HUES48 (cell line): ENCODE data around the gene TES.

Source experiments
- H3K27ac ChIP-seq: one replicate; pipeline ENCODE4 v1.7.0; 2013; ENCODE audit warnings: low read depth, low read length, inconsistent platforms
- H3K27me3 ChIP-seq: 2 replicates; pipeline ENCODE4 v1.6.1; 2013; ENCODE audit warnings: mild to moderate bottlenecking, low read length; ENCODE audit not compliant: control insufficient read depth, insufficient read depth
- H3K36me3 ChIP-seq: 2 replicates; pipeline ENCODE4 v1.6.1; 2013; ENCODE audit warnings: low read length; ENCODE audit not compliant: control insufficient read depth, insufficient read depth
- H3K4me1 ChIP-seq: 2 replicates; pipeline ENCODE4 v1.6.1; 2013; ENCODE audit warnings: mild to moderate bottlenecking, low read length; ENCODE audit not compliant: control insufficient read depth, insufficient read depth
- H3K4me3 ChIP-seq: 2 replicates; pipeline ENCODE4 v1.5.1; 2013; ENCODE audit warnings: mild to moderate bottlenecking, low read depth, low read length
- H3K9ac ChIP-seq: 2 replicates; pipeline ENCODE4 v1.6.1; 2013; ENCODE audit warnings: mild to moderate bottlenecking, low read depth, low read length, moderate library complexity
- H3K9me3 ChIP-seq: 2 replicates; pipeline ENCODE4 v1.6.1; 2013; ENCODE audit warnings: low read length; ENCODE audit not compliant: control insufficient read depth, insufficient read depth

The TES gene

GRCh38 chr7:116232350-116232749, 22.0 kb downstream of the TES start:
- H3K4me3 ChIP-seq, result no peak overlapping the region
- H3K9me3 ChIP-seq, result no peaks in the 10 kb centered on the region
- no peak overlapping the region for H3K9ac ChIP-seq
- no peaks in the 10 kb centered on the region for H3K27me3 ChIP-seq
- H3K27ac ChIP-seq, result no peak overlapping the region
- no peaks in the 10 kb centered on the region for H3K36me3 ChIP-seq
- H3K4me1 ChIP-seq, result peaks cover 27% of the 10 kb centered on the region

- no peak overlapping the region for H3K9ac ChIP-seq
- no peak overlapping the region for H3K4me3 ChIP-seq
- no peaks in the 10 kb centered on the region for H3K27me3 ChIP-seq
- H3K36me3 ChIP-seq, result no peaks in the 10 kb centered on the region
- peaks cover 27% of the 10 kb centered on the region for H3K4me1 ChIP-seq
- no peaks in the 10 kb centered on the region for H3K9me3 ChIP-seq
- no peak overlapping the region for H3K27ac ChIP-seq
These were observed 22.6 kb downstream of the TES start for GRCh38 chr7:116232920-116233319.

DNA sequence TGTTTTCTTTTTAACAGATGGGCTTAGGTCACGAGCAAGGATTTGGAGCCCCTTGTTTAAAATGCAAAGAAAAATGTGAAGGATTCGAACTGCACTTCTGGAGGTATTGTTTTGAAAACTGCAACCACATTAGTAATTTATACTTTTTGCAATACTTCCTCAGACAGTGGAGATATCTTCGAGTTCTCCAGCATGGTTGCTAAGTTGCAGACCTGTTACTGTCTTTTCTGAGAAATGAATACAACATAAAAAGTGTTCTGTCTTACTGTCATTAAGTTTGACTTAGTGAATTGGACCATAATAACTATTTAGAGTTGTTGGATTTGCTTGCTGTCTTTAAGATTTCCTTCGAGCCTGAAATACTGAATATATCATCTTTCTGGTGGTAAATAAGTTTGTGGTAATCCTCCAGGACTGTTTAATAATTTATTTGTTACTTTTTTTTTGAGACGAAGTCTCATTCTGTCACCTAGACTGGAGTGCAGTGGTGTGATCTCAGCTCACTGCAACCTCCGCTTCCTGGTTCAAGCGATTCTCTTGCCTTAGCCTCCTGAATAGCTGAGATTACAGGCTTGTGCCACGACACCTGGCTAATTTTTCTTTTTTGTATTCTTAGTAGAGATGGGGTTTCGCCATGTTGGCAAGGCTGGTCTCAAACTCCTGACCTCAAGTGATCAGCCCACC, 24.3 kb downstream of the TES start:
- Histone ChIP-seq H3K27ac (no peak overlapping the region), H3K27me3 (no peaks in the 10 kb centered on the region), H3K4me3 (no peak overlapping the region), H3K9me3 (no peaks in the 10 kb centered on the region), H3K9ac (no peak overlapping the region), H3K4me1 (peaks cover 27% of the 10 kb centered on the region), H3K36me3 (no peaks in the 10 kb centered on the region)

GRCh38 chr7:116235380-116235779, 25.0 kb downstream of the TES start:
- Histone ChIP-seq H3K36me3 (no peaks in the 10 kb centered on the region), H3K9ac (no peak overlapping the region), H3K9me3 (no peaks in the 10 kb centered on the region), H3K4me3 (no peak overlapping the region), H3K4me1 (peaks cover 29% of the 10 kb centered on the region), H3K27me3 (no peaks in the 10 kb centered on the region), H3K27ac (no peak overlapping the region)

DNA sequence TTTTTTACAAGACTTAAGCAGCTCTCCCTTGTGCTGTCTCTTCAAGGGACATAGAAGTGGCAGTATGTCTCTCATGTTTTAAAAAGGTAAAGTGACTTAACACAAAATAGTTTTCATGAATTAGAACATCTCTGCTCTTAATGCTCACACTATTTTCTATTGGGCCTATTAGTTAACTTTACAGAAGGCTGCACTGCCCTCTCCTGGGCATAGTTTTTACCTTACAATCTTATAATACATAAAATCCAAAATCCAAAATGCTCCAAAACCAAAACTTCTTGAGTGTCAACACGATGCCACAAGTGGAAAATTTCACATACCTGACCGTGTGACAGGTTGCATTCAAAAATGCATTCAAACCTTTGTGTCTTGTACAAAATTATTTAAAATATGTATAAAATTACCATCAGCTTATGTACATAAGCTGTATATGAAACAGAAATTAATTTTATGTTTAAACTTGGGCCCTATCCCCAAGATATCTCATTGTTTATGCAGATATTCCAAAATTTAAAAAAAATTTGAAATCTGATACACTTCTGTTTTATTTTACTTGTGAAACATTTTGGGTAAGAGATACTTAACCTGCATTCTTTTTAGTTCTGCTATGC, 25.8 kb downstream of the TES start:
- H3K9me3 ChIP-seq, result no peaks in the 10 kb centered on the region
- no peak overlapping the region for H3K4me3 ChIP-seq
- H3K27ac ChIP-seq, result no peak overlapping the region
- no peaks in the 10 kb centered on the region for H3K27me3 ChIP-seq
- H3K36me3 ChIP-seq, result no peaks in the 10 kb centered on the region
- H3K9ac ChIP-seq, result no peak overlapping the region
- H3K4me1 ChIP-seq, result peaks cover 23% of the 10 kb centered on the region

DNA sequence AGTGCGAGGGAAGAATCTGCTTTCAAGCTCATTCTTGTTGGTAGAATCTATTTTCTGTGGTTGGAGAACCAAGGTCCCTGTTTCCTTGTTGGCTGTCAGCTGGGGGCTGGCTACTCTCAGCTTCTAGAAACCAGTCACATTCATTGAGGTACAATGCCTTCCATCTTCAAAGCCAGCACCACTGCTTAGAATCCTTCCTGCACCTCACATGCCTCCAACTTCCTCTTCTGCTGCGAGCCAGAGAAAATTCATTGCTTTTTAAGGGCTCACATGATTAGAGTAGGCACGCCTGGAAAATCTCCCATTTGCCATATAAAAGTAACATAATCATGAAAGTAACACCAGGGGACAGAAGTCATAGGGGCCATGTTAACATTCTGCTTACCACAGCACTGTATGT, 28.7 kb downstream of the TES start:
- Histone ChIP-seq H3K4me3 (no peak overlapping the region), H3K27ac (no peak overlapping the region), H3K27me3 (no peaks in the 10 kb centered on the region), H3K4me1 (peaks cover 7% of the 10 kb centered on the region; the same call in 1 of the 2 replicates), H3K9me3 (no peaks in the 10 kb centered on the region; the same call in 1 of the 2 replicates), H3K36me3 (no peaks in the 10 kb centered on the region), H3K9ac (no peak overlapping the region)

DNA sequence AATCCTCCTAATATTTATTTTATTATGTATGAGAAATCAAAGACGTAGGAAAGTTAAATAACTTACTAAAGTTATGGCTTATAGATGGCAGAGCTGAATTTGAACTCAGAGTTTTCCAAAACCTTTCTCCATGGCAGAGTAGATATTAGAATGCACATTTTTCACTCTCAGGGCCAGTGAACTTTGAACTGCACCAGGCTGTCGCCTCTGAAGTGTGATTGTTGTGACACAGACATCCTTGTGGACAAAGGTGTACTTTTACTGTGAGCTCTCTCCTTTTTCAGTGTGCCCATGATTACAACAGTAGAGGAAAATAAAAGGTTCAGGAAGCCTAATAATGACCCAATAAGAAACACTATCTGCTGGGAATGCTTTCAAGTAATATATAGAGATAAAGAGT, 29.1 kb downstream of the TES start:
- peaks cover 7% of the 10 kb centered on the region; the same call in 1 of the 2 replicates for H3K4me1 ChIP-seq
- peaks cover 3% of the 10 kb centered on the region for H3K9me3 ChIP-seq
- H3K27me3 ChIP-seq, result no peaks in the 10 kb centered on the region
- no peaks in the 10 kb centered on the region for H3K36me3 ChIP-seq
- H3K27ac ChIP-seq, result no peak overlapping the region
- H3K4me3 ChIP-seq, result no peak overlapping the region
- H3K9ac ChIP-seq, result no peak overlapping the region

DNA sequence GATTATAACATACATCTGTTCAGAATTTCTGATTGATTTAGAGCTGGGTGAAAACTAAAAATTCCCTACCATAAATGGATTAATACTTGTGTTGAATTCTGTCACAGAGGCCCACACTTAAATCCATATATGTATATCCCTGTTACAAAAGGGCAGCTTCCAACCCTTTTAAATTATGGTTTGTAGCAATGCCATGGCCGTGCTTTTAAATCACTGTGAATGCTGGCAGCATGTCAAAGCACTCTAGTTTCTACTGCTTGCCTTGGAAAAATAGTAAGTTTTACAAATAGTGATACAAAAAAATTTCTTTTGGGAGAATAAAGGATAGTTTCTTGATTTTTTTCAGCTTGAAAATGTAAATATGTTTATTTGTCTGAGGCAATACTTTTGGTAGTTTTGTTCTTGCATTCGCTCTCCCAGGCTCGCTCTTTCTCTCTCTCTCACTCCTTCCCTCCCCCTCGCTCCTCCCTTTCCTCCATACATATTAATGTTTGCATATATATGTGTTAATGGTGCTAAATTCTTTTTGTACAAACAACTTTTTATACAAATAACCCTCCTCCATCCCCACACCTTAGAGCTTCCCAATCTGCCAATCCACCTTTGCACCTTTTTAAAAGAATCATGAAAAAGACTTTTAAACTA, 29.8 kb downstream of the TES start:
- Histone ChIP-seq H3K27ac (no peak overlapping the region), H3K9ac (no peak overlapping the region), H3K4me3 (no peak overlapping the region), H3K9me3 (peaks cover 10% of the 10 kb centered on the region), H3K36me3 (no peaks in the 10 kb centered on the region), H3K27me3 (no peaks in the 10 kb centered on the region), H3K4me1 (peaks cover 7% of the 10 kb centered on the region; the same call in 1 of the 2 replicates)

GRCh38 chr7:116241291-116241690, 31.0 kb downstream of the TES start:
- Histone ChIP-seq H3K27me3 (no peaks in the 10 kb centered on the region), H3K4me3 (no peak overlapping the region), H3K9me3 (peaks cover 12% of the 10 kb centered on the region), H3K9ac (no peak overlapping the region), H3K27ac (no peak overlapping the region), H3K4me1 (peaks cover 7% of the 10 kb centered on the region; the same call in 1 of the 2 replicates), H3K36me3 (no peaks in the 10 kb centered on the region)

DNA sequence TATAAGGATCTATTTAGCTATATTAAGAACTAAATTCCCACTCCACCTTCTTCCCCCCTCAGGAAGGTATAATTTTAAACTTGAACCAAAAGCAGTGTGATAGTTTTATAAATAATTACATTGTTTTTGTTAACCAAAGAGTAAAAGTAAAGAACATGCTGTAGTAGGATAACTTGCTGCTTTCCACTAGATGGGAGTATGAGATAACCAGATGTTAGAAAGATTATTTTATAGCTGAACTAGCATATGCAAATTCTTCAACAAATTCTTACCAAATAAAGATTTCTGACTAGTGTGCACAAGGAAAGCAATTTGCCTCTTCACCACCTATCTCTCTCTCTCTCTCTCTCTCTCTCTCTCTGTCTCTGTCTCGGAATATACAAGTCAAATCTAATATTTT, 31.8 kb downstream of the TES start:
- no peak overlapping the region for H3K9ac ChIP-seq

DNA sequence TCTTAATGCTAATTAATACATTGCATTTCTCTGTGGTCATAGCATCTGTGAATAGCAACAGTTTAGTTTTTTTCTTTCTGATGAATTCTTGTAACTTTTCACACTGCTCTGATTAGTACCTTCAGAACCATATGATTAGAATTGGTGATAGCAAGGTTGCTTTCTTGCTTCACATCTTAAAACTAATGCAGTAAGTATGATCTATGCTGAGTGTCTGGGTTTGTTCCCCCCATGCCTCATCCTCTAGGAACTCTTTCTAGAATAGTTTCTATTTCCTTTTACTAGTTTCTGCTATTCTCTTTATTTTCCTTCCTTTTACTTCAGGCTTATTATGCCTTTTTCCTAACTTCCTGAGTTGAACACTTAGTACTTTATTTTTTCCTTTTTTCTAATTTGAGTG, 32.4 kb downstream of the TES start:
- Histone ChIP-seq H3K27me3 (no peaks in the 10 kb centered on the region), H3K4me1 (peaks cover 7% of the 10 kb centered on the region; the same call in 1 of the 2 replicates), H3K9ac (no peak overlapping the region), H3K36me3 (no peaks in the 10 kb centered on the region), H3K9me3 (peaks cover 12% of the 10 kb centered on the region), H3K27ac (no peak overlapping the region), H3K4me3 (no peak overlapping the region)

More for the DNA sequence above, 31.8 kb downstream of the TES start:
- Histone ChIP-seq H3K36me3 (no peaks in the 10 kb centered on the region), H3K4me3 (no peak overlapping the region), H3K4me1 (peaks cover 7% of the 10 kb centered on the region; the same call in 1 of the 2 replicates), H3K27ac (no peak overlapping the region), H3K27me3 (no peaks in the 10 kb centered on the region), H3K9me3 (peaks cover 12% of the 10 kb centered on the region)
